ENCODE measurements around the gene ST6GAL1. TPM values are rescaled to one million over a fixed set of nuclear protein-coding genes. Genes with fewer than 3 reads are reported as not detected.

The ST6GAL1 gene
- total RNA-seq, 6 experiments from 2014 or later = 389 to 574 (median 483) TPM

DNA sequence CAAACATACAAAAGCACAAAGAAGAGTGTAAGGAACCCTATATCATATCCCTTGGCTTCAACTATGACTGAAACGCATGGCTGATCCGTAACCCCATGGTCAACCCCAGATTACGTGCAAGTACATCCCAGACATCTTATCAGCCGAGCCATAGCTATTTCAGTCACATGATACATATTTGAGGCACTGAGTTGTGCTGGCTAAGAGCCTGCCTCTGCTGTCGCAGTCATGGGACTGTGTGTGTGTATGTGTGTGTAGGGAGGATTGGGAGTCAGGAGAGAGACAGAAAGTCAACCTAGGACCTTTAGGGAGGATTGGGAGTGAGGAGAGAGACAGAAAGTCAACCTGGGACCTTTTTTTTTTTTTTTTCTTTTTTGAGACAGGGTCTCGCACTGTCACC, 8.4 kb downstream of the ST6GAL1 start:
- H3K36me3 ChIP-seq = no peaks in the 10 kb centered on the region
- H3K4me1 ChIP-seq = no peaks in the 10 kb centered on the region
- no peak overlapping the region for H3K4me3 ChIP-seq
- TF ChIP-seq, protein P1, sequence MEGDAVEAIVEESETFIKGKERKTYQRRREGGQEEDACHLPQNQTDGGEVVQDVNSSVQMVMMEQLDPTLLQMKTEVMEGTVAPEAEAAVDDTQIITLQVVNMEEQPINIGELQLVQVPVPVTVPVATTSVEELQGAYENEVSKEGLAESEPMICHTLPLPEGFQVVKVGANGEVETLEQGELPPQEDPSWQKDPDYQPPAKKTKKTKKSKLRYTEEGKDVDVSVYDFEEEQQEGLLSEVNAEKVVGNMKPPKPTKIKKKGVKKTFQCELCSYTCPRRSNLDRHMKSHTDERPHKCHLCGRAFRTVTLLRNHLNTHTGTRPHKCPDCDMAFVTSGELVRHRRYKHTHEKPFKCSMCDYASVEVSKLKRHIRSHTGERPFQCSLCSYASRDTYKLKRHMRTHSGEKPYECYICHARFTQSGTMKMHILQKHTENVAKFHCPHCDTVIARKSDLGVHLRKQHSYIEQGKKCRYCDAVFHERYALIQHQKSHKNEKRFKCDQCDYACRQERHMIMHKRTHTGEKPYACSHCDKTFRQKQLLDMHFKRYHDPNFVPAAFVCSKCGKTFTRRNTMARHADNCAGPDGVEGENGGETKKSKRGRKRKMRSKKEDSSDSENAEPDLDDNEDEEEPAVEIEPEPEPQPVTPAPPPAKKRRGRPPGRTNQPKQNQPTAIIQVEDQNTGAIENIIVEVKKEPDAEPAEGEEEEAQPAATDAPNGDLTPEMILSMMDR (IDR thresholded peaks at IDR 0.05) = no peak
- TF ChIP-seq POLR2A (IDR thresholded peaks at IDR 0.05) = no peak
- no peaks in the 10 kb centered on the region for H3K9me3 ChIP-seq
- intact Hi-C loops (cut with DNase I) = no loop called here
- WGBS (ENCODE audit: insufficient coverage, low coverage, low lambda C conversion rate, missing lambda C conversion rate) = 66% methylated on average over 5 of the region's 6 CpGs
- no peak for DNase-seq
- no peak overlapping the region for H3K27ac ChIP-seq
- peak; percentile 39 to 76 (median 60) for ATAC-seq
- H3K27me3 ChIP-seq = no peaks in the 10 kb centered on the region

DNA sequence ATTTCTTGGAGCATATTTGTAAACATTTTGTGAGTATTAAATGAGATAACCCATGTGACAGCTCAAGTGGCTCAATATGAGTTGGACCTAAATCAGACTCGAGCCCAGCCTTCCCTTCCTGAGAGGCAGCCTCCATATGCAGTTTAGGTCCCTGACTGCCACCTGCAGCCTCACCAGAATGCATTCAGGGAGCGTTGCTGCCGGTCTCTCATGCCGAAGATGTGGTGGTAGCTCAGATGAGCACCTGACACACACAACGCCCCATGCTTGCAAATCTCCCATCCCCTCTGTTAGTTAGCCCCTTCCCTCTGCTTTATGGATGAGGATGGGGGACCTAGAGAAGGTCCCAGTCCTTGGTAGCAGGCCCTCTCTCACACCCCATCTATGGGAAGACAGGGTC, 9.2 kb downstream of the ST6GAL1 start:
- Histone ChIP-seq H3K36me3 (no peaks in the 10 kb centered on the region), H3K9me3 (no peaks in the 10 kb centered on the region), H3K4me1 (no peaks in the 10 kb centered on the region), H3K27me3 (no peaks in the 10 kb centered on the region), H3K27ac (no peak overlapping the region), H3K4me3 (no peak overlapping the region)
- DNase-seq (no peak), ATAC-seq (no peak)
- intact Hi-C loops (cut with DNase I) = no loop called here
- TF ChIP-seq POLR2A (IDR thresholded peaks at IDR 0.05) = no peak
- TF ChIP-seq, protein P1 (IDR thresholded peaks at IDR 0.05) = no peak
- WGBS (ENCODE audit: insufficient coverage, low coverage, low lambda C conversion rate, missing lambda C conversion rate) = 100% methylated on average over 1 of the region's 5 CpGs

DNA sequence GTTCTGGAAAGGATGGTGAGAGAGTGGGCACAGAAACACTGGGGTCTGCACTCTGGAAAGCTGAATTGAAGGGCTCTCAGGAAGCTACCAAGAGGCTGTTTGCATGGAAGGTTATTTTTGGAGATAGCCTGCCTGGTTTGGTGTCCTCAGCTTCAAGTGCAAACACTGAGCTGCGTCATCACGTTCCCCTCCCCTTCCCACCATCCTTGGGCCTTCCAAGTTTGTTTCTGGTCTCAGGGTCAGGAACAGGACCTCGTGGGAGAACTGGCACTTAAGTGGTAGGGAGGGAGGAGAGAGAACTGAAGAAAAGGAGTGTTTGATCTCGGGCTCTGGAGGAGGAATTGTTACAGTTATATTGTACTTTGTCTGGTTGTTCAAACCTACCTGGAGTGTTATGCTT, 10.6 kb downstream of the ST6GAL1 start:
- H3K27me3 ChIP-seq = no peaks in the 10 kb centered on the region
- H3K27ac ChIP-seq = no peak overlapping the region
- no peak for DNase-seq
- no peak overlapping the region for H3K4me3 ChIP-seq
- intact Hi-C loops (cut with DNase I) = no loop called here
- no peaks in the 10 kb centered on the region for H3K9me3 ChIP-seq
- no peaks in the 10 kb centered on the region for H3K36me3 ChIP-seq
- ATAC-seq = peak in 3 of 4 donors; percentile 16 to 52 (median 20)
- H3K4me1 ChIP-seq = no peaks in the 10 kb centered on the region
- WGBS (ENCODE audit: insufficient coverage, low coverage, low lambda C conversion rate, missing lambda C conversion rate) = 36% methylated on average over 4 of the region's 4 CpGs
- TF ChIP-seq, protein P1 (IDR thresholded peaks at IDR 0.05) = no peak
- no peak for TF ChIP-seq POLR2A (IDR thresholded peaks at IDR 0.05)

DNA sequence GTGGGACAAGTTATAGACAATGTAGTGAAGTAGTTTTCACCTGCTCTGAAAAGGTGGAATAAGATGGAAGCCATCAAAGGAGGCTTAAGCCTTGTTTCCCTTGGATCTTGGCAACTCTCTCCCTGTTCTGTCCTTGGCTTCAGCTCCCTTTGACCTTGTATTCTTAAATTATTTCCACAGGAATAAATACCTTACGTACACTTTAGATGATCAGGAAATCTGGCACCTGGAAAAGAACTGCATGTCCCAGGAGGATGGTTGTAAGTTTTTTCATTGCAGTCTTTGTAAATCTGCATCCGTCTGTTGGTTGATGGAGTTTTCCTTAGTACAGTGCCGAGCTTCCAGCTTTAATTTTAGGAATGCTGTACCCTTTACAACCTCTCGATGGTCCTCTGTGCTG, 11.8 kb downstream of the ST6GAL1 start:
- TF ChIP-seq POLR2A (IDR thresholded peaks at IDR 0.05) = no peak
- TF ChIP-seq, protein P1 (IDR thresholded peaks at IDR 0.05) = no peak
- DNase-seq = no peak
- no peaks in the 10 kb centered on the region for H3K4me1 ChIP-seq
- ATAC-seq = peak in 1 of 4 donors; percentile 39
- H3K4me3 ChIP-seq = no peak overlapping the region
- no peaks in the 10 kb centered on the region for H3K27me3 ChIP-seq
- whole genome bisulfite sequencing (ENCODE audit: insufficient coverage, low coverage, low lambda C conversion rate, missing lambda C conversion rate) = 75% methylated on average over 3 of the region's 4 CpGs
- no peaks in the 10 kb centered on the region for H3K36me3 ChIP-seq
- no peak overlapping the region for H3K27ac ChIP-seq
- intact Hi-C loops (cut with DNase I) = no loop called here
- H3K9me3 ChIP-seq = no peaks in the 10 kb centered on the region
